GM19455 (cell line): Measurements from ENCODE around the gene RDH14.

Source experiments
- ATAC-seq: cut with Tn5 transposase; IDR thresholded peaks from one replicate; pipeline ENCODE4 v1.9.1; 2021; ENCODE audit not compliant: unreplicated experiment

Gene RDH14

GRCh38 chr2:18566145-18566769 is 5.8 kb upstream of the RDH14 start:
- ATAC-seq, result no peak

- ATAC-seq, result peak; percentile 5
These were observed 288 bp upstream of the RDH14 start for GRCh38 chr2:18560797-18561085.

- ATAC-seq, result peak; percentile 2
These were observed 872 bp downstream of the RDH14 start for GRCh38 chr2:18559531-18560030.

GRCh38 chr2:18558458-18558857 is 2.0 kb downstream of the RDH14 start:
- no peak for ATAC-seq

- ATAC-seq, result no peak
These were observed 3.3 kb downstream of the RDH14 start for GRCh38 chr2:18557121-18557520.

GRCh38 chr2:18552351-18553077 is 7.9 kb downstream of the RDH14 start:
- ATAC-seq, result no peak

- ATAC-seq, result no peak
These were observed 8.8 kb downstream of the RDH14 start for GRCh38 chr2:18551623-18552022.

- ATAC-seq, result no peak
These were observed 9.3 kb downstream of the RDH14 start for GRCh38 chr2:18551169-18551568.

- no peak for ATAC-seq
These were observed 10.0 kb downstream of the RDH14 start for GRCh38 chr2:18550433-18550832.

GRCh38 chr2:18549083-18549482 is 11.4 kb downstream of the RDH14 start:
- ATAC-seq, result no peak

- ATAC-seq, result no peak
These were observed 11.8 kb downstream of the RDH14 start for GRCh38 chr2:18548621-18549020.

GRCh38 chr2:18546567-18546966 is 13.9 kb downstream of the RDH14 start:
- ATAC-seq, result no peak

- ATAC-seq, result no peak
These were observed 15.1 kb downstream of the RDH14 start for GRCh38 chr2:18545384-18545783.

GRCh38 chr2:18544171-18544570 is 16.3 kb downstream of the RDH14 start:
- no peak for ATAC-seq

- no peak for ATAC-seq
These were observed 19.6 kb downstream of the RDH14 start for GRCh38 chr2:18540872-18541271.

- ATAC-seq, result no peak
These were observed 23.8 kb downstream of the RDH14 start for GRCh38 chr2:18536697-18537096.

GRCh38 chr2:18536100-18536499 is 24.4 kb downstream of the RDH14 start:
- ATAC-seq, result no peak

GRCh38 chr2:18531194-18531593 is 29.3 kb downstream of the RDH14 start:
- no peak for ATAC-seq

- ATAC-seq, result no peak
These were observed 32.6 kb downstream of the RDH14 start for GRCh38 chr2:18527822-18528221.

GRCh38 chr2:18527326-18527725 is 33.1 kb downstream of the RDH14 start:
- no peak for ATAC-seq

- no peak for ATAC-seq
These were observed 34.0 kb downstream of the RDH14 start for GRCh38 chr2:18526429-18526828.

GRCh38 chr2:18525852-18526251 is 34.6 kb downstream of the RDH14 start:
- ATAC-seq, result no peak

- ATAC-seq, result no peak
These were observed 35.2 kb downstream of the RDH14 start for GRCh38 chr2:18525236-18525635.
